Stimulated activated naive CD8-positive, alpha-beta T cell treated with anti-CD3 and anti-CD28 coated beads, Interleukin-15, Interleukin-2, amounts not matched to agents 100 U/mL and 50 U/mL, for 24 hours (primary cell): ENCODE data around the gene OPCML.

Source experiments
- ATAC-seq: fragments of 150-1000 bp; cut with Tn5 transposase; one replicate; pipeline ENCODE4 v1.10.0; 2021
- DNase-seq: peaks from one replicate; pipeline ENCODE4 v3.0.0; 2021

Gene OPCML

DNA sequence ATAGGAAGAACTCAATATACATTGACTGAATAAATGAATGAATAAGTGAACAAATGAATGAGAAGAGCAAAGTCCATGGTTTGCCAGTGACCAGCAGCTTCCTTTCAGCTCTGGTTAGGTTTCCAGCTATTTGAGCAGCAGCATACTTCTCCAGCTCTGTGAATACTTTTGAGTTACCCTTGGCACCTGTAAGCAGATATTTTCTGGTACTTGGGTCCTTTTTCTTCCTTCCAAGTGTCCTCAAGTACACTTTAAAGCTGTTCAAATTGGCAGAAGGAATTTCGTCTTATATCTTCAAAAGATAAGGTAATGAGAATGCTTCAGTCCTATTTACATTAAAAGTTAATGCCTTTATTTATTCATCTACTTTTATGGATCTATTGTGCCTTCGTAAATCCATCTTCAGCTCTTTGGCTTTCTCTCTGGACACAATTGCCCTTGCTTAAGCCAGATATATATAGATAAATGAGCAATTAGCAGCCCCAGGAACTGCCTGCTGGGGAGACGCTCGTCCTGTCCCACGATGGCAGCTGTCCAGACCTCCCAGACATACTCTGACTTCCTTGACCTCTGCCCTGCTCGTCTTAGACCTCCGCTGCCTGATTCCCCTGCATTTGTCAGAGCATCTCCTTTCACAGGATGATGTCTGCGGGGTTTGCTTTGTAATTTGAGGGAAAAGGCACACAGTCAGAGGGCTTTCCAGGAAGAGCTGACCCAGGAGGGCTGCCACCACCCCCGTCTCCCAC, 926.3 kb downstream of the OPCML start:
- no peak for ATAC-seq

DNA sequence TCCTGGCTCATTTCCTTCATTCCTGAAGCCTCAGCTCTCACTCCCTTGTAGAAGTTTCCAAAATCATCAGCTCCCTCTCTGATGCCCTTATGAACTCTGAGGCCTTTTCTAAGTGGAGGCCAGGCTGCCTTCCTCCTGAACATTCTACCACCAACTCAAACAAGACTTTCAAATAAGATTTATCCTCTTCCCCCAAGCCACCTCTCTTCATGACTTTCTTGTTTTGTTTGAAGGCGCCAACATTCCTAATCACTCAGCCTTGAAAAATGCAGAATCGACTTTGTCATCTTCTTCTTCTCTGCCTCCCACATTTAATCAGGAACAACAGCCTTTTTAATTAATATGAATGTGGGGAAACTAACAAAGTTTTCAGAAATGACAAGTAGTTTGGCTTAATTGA, 927.9 kb downstream of the OPCML start:
- DNase-seq (no peak), ATAC-seq (no peak)

More for the DNA sequence above, 926.3 kb downstream of the OPCML start:
- no peak for DNase-seq

DNA sequence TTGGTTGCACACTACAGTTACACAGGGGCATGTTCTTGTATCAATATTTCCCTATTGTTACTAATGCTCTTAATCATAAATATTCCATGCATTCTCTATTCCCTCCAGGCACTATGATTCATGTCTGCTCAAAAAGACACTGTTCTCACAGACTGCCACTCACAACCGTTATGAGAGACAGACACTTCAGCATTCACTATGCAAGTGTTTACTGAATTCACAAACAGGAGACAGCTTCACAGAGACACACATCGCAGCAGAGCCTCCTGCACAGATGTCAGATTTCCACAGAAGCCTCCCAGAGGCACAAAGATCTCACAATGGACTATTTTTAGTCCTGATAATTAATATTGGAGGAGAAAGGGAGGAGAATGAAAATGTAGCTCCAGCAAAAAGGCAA, 930.4 kb downstream of the OPCML start:
- ATAC-seq = no peak
- DNase-seq = no peak

DNA sequence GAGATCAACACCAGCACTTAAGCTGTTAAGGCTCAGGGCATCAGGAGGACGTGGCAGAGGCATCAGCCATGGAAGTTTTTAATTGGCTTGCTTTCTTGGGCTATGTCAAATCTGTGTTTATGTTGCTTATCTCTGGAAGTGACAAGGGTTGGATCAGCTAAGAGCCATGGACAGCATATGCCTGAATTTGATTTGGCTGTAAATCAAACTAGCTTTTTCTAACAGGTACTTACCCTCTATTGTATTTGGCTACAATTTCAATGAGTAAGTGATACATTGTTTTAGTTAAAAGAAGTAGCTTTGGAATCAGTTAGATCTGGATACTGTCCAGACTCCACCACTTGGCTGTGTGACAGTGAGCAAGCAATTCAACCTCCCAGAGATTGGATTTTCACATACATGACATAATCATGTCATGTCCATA, 936.6 kb downstream of the OPCML start:
- DNase-seq = no peak
- no peak for ATAC-seq

DNA sequence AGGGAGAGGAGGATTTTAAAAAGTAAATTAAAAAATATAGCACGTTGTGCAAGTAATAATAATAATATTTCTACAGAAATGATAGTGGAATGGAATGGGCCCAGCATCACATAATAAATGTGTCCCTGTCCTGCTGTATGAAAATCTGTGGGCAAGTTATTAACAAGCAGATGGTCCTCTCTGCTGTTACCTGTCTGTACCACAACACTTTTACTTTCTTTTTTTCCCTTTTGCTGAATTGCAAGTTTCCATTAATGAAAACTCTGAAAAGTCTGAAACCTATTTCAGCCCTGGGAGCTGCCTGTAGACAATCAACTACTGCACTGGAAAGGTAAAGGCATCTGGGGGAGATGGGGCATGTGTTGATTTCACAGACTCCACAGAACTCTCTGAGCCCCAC, 937.1 kb downstream of the OPCML start:
- DNase-seq = no peak
- no peak for ATAC-seq

DNA sequence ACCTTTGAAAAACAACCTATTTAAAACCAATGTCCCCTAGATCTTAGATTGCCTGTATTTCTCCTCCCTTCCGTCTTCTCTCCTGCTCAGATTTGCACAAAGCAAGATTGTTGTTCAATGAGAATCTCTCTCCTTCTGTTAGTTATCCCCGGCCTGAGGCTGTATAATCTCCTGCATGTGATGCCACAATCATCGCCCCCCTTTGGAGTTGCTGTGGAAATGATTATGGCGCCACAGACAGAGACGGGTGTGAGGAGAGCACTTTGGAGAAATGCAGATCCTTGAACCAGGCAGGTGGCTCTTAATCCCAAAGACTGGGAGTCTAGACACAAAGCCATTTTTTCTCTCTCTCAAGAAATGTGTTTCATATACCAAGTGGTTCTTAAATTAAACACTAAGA, 941.3 kb downstream of the OPCML start:
- ATAC-seq (no peak), DNase-seq (no peak)

DNA sequence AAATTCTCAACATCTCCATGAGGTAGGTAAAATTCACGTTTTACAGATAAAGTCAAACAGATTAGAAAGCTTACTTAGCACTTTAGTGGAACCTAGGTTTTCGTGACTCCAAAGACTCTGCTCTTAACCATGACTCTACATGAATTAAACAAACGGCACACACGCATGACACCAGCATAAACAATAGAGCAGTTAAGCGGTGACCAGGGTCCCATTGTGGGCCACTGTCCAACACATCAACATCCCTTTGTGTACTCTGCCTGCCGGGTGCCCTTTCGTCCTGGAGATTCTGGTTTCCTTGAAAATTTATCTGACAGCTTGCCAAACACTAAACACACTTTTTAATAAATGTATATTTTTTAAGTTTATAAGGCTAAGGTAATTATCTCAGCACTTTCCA, 941.7 kb downstream of the OPCML start:
- DNase-seq (no peak), ATAC-seq (no peak)

DNA sequence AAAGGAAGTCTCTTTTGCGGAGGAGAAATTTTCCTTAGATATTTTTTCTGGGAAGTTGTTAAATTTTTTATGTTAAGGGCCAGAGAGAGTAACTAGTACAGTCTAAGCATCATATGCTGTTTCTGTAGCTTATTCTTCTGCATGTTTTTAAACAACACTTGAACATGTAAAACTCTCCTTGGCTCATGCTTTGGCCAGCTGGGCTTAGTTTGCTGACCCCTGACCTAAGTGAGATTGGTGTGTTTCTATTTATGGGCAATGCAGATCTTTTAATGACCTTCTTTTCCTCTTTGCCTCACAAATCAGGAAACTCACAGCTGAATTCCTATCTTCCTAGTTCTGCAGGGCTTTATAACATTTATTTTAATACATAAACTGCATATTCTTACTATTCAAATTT, 942.5 kb downstream of the OPCML start:
- DNase-seq (no peak), ATAC-seq (no peak)

DNA sequence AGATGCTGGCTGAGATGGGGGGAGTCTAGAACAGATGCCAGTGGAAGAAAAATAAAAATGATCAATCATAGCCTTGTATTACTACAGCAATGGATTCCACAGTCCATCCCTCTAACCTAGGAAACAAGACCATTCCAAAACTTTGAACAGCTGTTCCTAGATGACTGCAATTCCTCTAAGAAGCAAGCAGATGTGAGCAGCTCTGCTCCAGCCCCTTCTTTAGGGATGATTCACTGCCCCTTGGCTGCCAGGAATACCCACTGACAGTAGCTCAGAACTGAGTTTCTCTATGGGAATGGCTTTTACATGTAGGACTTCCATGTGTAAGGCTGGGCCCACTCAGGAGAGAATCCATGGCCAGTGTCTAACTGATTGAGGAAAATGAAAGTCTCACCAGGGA, 943.9 kb downstream of the OPCML start:
- DNase-seq = no peak
- ATAC-seq = no peak

DNA sequence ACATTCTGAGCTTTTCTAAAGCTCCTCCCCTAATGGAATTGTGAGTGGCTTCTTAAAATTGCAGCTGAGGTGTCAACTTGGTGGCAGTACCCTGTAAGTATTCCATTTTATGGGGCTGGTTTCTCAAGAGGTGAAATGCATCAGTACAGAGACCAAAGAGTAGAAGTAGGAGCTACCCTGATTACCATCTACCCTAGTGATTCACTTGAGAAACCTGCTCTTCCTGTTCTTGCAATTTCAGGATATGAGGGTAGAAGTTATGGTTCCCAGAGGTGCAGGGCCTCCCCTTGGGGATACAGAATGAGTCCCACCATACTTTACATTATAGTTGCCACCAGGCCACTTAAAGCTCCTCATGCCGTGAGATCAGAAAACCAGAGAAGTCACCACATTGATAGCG, 944.6 kb downstream of the OPCML start:
- ATAC-seq (no peak), DNase-seq (no peak)

DNA sequence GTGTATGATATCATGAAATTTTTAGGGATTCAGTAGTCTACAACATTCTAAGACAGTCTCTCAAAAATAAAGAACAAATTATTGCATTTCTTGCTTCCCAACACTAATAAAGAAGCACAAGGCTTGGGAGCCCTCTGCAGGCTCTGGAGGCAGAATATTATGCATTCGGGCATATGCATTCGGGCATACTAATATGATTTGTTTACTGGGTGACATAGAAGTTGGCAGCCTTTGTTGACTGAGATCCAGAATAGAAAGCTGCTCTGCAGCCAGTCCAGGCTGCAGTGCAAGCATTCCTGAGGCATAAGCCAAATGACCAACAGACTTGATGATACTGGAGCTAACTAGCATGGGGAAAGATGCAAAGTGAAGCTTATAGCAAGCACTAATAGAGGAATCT, 945.5 kb downstream of the OPCML start:
- no peak for ATAC-seq

DNA sequence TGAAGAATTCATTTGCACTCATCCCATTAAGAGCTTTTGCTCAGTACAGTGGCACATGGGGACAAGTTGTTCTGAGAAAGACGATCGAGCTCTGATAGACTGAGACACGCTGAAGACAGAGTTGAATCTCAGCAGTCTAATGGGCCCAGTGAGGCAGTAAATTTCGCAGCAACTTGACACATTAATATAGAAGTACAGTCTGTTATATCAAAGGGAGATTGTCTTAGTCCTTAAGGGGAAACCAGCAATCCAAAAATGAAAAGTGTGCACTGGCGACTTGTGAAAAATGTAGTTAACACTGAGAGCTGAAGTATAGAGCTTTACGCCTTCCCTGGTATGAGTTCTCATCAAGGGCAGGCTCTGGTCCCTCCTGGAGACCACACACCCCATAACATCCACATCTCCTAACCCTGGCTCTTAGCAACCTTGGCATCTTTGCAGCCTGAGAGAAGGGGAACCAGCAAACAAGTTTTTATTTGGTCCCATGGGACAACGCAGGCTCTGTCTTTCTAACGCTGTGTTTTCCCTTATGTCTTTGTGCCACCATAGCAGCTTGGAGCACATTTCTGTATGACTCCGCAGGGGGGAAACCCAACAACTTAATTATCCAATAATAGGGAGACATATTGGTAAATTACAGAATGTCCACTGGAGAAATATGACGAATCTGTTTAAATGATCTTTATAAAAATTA, 952.5 kb downstream of the OPCML start:
- DNase-seq = no peak

More for the DNA sequence above, 945.5 kb downstream of the OPCML start:
- DNase-seq = no peak

DNA sequence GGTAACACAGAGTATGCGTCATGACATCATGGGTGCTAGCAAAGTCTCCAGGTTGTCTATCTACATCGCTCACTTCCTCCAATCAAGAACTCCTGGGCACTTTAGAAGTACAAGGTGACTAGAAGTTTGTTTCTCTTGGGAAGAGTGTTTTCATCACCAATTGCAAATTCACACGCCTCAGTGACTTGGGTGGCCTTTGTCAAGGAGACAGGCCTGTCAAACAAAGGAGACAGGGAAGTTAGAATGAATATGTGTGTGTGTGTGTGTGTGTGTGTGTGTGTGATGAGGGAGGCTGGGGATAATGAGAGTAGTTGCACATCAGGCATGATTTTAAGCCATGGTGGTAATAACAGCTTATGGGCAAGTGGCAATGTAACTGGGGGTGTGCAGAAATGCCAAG, 953.2 kb downstream of the OPCML start:
- DNase-seq (no peak), ATAC-seq (no peak)

More for the DNA sequence above, 952.5 kb downstream of the OPCML start:
- ATAC-seq = no peak

DNA sequence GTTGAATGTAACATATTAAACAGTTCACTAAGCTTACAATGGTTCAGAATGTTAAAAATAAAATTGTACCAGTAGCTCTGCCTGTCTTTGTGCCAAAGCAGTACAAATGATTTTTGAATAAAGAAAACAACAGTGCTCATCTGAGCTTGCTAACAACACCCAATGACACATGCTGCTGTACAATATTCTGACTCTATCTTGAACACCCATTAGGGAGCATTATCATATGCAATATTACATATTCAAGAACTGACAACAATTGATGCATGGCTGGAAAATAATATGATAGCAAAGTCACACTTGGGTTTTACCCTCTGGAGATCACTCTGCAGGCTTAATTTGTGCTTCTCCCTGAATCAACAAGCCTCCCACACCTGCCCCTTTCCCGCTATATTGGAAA, 953.7 kb downstream of the OPCML start:
- no peak for DNase-seq
- ATAC-seq = no peak

DNA sequence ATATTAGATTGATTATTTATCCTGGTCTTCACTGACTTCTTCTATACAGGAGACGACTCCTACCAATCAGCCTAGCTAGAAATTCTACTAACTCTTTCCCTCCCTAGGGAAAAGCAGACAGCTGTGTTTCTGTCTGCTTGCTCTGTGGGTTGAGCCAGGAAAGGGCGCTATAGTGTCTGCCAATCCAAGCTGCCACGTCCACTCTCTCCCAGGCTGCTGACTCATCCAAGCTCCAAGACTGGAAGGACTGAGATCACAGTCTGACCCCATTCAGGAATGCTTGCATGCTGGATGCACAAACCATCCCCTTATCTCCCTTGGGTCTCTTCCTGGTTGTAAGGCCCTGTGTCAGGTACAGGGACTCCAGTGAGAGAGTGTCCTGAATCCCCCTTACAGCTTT, 955.6 kb downstream of the OPCML start:
- no peak for DNase-seq
- ATAC-seq = no peak

DNA sequence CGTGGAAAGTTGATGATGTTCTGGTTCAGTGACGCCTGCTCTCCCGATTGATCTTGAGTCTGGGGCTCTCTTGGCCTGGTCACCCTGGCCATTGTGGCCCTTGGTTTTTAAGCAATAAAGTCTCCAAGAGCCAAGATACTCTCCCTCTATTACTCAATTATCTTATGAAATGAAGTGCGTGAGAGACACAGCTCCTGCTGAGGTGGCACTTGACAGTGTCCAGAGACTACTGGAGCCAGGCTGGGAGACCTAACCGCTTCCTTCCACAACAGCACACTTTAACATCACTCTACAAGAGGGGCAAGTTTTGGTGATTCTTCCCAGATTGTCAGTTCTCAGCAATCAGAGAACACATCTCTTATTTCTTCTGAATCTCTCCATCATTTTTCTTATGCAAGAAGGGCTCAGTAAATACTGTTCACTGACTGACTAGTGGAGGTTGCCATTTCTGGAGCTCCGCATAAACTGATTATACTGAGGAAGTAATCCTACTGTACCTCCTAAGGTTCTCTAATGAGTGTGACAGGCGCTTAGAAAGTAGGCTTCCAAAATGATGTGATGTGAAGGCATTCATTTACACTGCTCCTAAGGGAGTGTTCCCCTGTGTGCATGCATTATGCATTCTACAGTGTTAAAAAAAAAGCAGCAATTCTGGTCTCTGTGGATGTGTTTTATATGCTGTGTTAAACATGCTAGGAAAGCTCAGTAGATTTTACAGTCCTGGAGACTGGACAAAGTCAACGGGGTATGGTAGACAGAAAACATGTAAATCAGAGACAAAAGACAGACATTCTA, 968.0 kb downstream of the OPCML start:
- ATAC-seq (no peak), DNase-seq (no peak)

DNA sequence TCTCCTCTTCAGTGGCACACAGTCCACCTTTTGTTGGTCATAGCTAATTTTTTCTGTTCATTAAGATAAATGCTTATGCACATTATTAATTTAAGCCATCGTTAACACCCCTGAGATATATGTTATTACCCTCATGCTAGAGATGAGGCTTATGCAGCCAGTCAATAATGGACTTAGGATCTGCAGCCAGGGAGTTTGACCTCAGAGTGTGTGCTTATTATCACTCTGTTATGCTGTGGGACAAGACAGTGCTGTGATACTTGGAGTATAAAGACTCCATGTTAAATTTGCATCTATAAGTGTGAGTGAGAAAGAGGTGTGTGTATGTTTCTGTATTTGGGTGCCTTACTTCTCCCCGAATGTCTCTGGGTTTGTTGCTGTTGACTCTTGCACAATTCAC, 969.3 kb downstream of the OPCML start:
- DNase-seq = no peak
- ATAC-seq = no peak

DNA sequence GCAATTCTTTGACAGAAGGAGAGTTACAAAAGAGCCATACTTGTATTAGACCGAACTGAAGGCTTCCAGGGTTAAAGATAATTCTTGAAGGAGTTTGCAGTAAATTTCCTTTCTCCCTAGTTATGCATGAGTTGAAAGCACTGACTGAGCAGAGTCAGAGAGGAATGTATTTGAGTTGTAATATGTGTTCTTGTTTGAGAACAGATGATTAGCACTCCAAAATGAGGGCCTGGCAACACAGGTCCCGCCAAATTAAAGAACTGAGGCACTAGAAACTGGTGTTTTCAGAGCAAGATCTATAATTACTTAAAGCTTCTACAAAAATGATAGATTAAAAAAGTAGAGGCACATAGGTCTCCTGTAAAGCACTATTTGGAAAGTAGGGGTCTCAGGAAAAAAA, 970.4 kb downstream of the OPCML start:
- DNase-seq = no peak
- ATAC-seq = no peak

DNA sequence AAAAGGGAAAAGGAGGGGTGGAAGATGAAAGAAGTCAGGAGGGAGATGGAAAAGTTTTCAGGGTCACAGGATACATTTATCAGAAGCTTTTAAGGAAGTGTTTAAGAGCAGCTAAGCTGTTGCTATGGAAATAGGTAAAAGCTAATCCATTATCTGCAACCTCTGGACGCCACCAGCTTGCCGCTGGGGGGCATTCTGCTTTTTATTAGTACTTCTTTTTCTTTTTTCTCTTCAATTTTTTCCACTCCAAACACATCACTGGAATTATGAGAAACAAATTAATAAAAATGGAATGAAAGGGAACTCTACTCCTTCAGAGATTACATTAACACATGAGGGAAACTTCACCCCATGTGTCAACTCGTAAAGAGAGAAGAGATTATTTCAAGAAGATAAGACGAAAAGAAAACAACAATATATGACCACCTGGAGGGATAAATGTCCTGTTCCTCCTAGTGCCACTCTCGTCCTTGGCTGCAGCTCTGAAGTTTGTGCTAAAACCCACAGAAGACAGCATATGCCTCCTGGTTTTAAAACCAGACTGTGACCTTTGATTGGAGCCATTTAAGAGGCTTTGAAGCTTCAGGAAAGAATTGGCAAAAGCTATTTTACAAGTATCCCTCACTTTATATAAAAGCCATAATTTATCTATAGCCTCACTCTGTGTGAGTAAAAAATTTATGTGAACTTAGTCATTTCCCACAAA, 972.8 kb downstream of the OPCML start:
- DNase-seq = no peak
- ATAC-seq = no peak

DNA sequence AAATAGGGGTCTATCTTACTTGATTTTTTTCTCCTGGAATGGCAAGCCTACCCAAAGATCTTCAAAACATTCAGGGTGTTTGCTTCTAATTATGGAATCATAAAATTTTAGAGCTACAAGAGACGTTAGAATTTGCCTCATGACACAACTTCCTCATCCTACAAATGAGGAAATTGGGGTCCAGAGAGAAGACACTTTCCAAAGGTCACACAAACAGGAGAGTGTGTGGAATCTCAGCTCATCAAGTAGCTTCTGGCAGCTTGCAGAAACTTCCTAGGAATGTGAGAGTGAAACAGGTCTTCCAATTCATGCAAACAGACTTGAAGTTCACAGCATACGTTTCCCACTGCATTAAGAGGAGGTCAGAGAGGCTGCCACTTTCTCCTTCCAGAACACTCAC, 976.0 kb downstream of the OPCML start:
- DNase-seq (no peak), ATAC-seq (no peak)

DNA sequence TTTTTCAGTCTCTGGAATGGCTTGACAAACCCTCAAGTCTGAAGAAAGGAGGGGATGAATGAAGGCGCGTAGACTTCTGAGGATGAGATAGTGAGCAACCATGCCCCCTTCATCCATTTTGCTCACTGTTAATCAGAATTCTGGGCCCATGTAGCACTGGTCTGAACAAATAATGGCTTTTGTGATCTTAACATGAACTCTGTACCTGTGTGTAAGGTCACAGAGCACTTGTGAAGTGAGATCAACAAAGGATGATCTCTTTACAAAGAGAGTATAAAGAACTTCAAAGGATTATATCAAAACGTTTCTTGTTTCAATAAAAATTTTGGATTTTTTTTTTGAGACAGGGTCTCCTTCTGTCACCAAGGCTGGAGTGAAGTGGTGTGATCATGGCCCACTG, 976.7 kb downstream of the OPCML start:
- ATAC-seq (no peak), DNase-seq (no peak)

DNA sequence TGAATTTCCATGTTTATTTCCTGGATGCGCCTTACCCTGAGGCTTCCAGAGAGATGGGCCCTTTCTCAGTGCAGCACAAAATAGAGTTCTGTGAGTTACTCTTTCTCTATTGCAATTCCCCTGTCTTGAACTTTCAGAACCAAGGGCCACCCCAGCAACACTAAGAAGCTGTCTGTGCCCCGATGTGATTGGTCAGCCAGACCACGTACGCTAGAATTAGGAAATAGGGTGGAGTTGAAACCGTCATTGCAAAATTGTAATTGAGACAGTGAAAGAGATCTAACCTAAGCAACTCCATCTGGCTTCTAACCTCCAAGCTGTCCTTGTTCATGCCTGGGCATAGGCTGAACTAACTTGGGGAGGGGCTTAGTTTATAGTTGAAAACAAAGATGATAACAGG, 981.3 kb downstream of the OPCML start:
- ATAC-seq (no peak), DNase-seq (no peak)

DNA sequence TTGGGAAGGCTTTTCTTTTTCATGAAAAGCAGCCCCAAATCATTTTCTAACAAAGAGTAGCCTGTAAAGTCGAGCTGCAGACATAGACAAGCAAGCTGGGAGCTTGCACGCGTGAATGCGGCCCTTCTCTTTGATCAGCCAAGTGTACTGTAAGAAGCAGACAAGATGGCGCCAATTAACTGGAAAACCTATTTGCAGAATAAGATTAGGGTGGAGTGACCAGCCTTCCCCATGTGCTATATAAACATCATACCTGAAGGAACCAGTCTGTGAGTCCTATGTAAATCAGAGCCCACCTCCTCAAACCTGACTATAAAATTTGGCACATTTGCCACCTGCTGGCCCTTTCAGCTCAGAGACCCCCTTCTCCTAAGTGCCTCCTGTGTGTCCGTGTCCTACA, 982.7 kb downstream of the OPCML start:
- ATAC-seq = no peak
- no peak for DNase-seq
